Fibroblast of villous mesenchyme (primary cell): ENCODE results near the gene MPIG6B. TPM values are rescaled to one million over a fixed set of nuclear protein-coding genes. Genes with fewer than 3 reads are reported as not detected.

Experiments used
- DNase-seq: peaks from one replicate; pipeline ENCODE4 v3.0.0-alpha.2; 2010; ENCODE audit warnings: low read depth
- H3K4me3 ChIP-seq: 2 replicates; pipeline ENCODE4 v1.5.1; 2011; ENCODE audit warnings: low read depth, mild to moderate bottlenecking, low read length
- CTCF ChIP-seq: IDR thresholded peaks from 2 replicates; pipeline ENCODE4 v1.5.1; 2012; ENCODE audit warnings: low read depth, mild to moderate bottlenecking, low read length; ENCODE audit not compliant: insufficient read depth
- total RNA-seq: library from RNA; depleted of rRNA; stranded (reverse); fragments of >200 nt; gene quantifications from 2 replicates; pipeline ENCODE4 v1.2.3, GENCODE V29; 2012

The MPIG6B gene
- total RNA-seq, 1 donor: not detected

- H3K4me3 ChIP-seq: no peak overlapping the region
- no peak for TF ChIP-seq CTCF
- DNase-seq: no peak
These were observed 44.0 kb downstream of the MPIG6B start for GRCh38 chr6:31767096-31767645.

GRCh38 chr6:31768363-31769257 is 45.4 kb downstream of the MPIG6B start:
- TF ChIP-seq CTCF: no peak
- H3K4me3 ChIP-seq: no peak overlapping the region
- DNase-seq: no peak

GRCh38 chr6:31769684-31770371 is 46.7 kb downstream of the MPIG6B start:
- H3K4me3 ChIP-seq: no peak overlapping the region
- peak; percentile 77 for TF ChIP-seq CTCF
- peak; percentile 64 for DNase-seq

GRCh38 chr6:31770860-31771259 is 47.7 kb downstream of the MPIG6B start:
- H3K4me3 ChIP-seq: no peak overlapping the region
- DNase-seq: no peak
- TF ChIP-seq CTCF: no peak

GRCh38 chr6:31771992-31772358 is 48.8 kb downstream of the MPIG6B start:
- no peak for TF ChIP-seq CTCF
- DNase-seq: no peak
- H3K4me3 ChIP-seq: no peak overlapping the region

GRCh38 chr6:31775184-31775583 is 52.0 kb downstream of the MPIG6B start:
- TF ChIP-seq CTCF: no peak
- DNase-seq: no peak
- H3K4me3 ChIP-seq: no peak overlapping the region
